ENCODE measurements around the gene ATP5PD. TPM values are rescaled to one million over a fixed set of nuclear protein-coding genes. Genes with fewer than 3 reads are reported as not detected.

The ATP5PD gene
- total and polyA plus RNA-seq, 2 of the 13 experiments (the other 11 are each of a cell fraction or from before 2014, with no cell fraction given): 158 to 428 TPM

GRCh38 chr17:75034236-75034908, 12.4 kb downstream of the ATP5PD start (continued):
- TF ChIP-seq AFF4 (CRISPR knock-in tag; IDR thresholded peaks at IDR 0.05) (0 out of 2 replicates have a peak, but pooled peaks have one; percentile 31), TFE3 (CRISPR knock-in tag; IDR thresholded peaks at IDR 0.05) (peak; percentile 91), ZNF780A (CRISPR knock-in tag; IDR thresholded peaks at IDR 0.05) (0 out of 2 replicates have a peak, but pooled peaks have one; percentile 3), ASH2L (IDR thresholded peaks at IDR 0.05; ENCODE audit: insufficient read length, low read depth, low read length) (peak; percentile 91), KMT2A (CRISPR knock-in tag; IDR thresholded peaks at IDR 0.05) (no peak), SMC3 (IDR thresholded peaks at IDR 0.05; ENCODE audit: low read length) (no peak), TCF12 (IDR thresholded peaks at IDR 0.05) (no peak), TCF12 (CRISPR knock-in tag; IDR thresholded peaks at IDR 0.05) (peak; percentile 45; the same call in 1 of the 2 replicates), TFDP2 (CRISPR knock-in tag; IDR thresholded peaks at IDR 0.05) (peak; percentile 89), FOXM1 (CRISPR knock-in tag; IDR thresholded peaks at IDR 0.05) (peak; percentile 20; the same call in 1 of the 2 replicates), TP53 (CRISPR knock-in tag; conservative IDR thresholded peaks at IDR 0.05) (no peak), NFYC (CRISPR knock-in tag; IDR thresholded peaks at IDR 0.05) (peak; percentile 52; the same call in 1 of the 2 replicates), E2F1 (CRISPR knock-in tag; IDR thresholded peaks at IDR 0.05) (peak; percentile 21; the same call in 1 of the 2 replicates), ZNF274 (CRISPR knock-in tag; IDR thresholded peaks at IDR 0.05) (peak; percentile 44; the same call in 1 of the 2 replicates), NCOA1 (CRISPR knock-in tag; IDR thresholded peaks at IDR 0.05) (peak; percentile 89), ZNF496 (CRISPR knock-in tag; IDR thresholded peaks at IDR 0.05; ENCODE audit: insufficient replicate concordance) (no peak), KDM1A (CRISPR knock-in tag; IDR thresholded peaks at IDR 0.05) (peak; percentile 90), ATF1 (CRISPR knock-in tag; IDR thresholded peaks at IDR 0.05) (no peak), CENPX (CRISPR knock-in tag; IDR thresholded peaks at IDR 0.05) (no peak), PCBP1 (IDR thresholded peaks at IDR 0.05; ENCODE audit: borderline replicate concordance, low read depth, low read length) (no peak), ZNF205 (CRISPR knock-in tag; IDR thresholded peaks at IDR 0.05) (peak; percentile 85; the same call in 1 of the 2 replicates), ADNP (CRISPR knock-in tag; IDR thresholded peaks at IDR 0.05) (peak; percentile 95), ZNF17 (CRISPR knock-in tag; IDR thresholded peaks at IDR 0.05) (0 out of 2 replicates have a peak, but pooled peaks have one; percentile 82), SAP130 (CRISPR knock-in tag; IDR thresholded peaks at IDR 0.05; ENCODE audit: low read depth) (peak; percentile 87), ZNF644 (CRISPR knock-in tag; IDR thresholded peaks at IDR 0.05; ENCODE audit: low read depth) (peak; percentile 49; the same call in 1 of the 2 replicates)
